Small intestine (tissue), 7 donors: ENCODE data around the gene SLC25A45. TPM values are rescaled to one million over a fixed set of nuclear protein-coding genes. Genes with fewer than 3 reads are reported as not detected.

Experiments
- DNase-seq, 2 donors: peaks; one replicate each; pipeline versions ENCODE4 v3.0.0 to v3.0.0-alpha.2; 2013
- FAIRE-seq: peaks from 2 replicates; lab custom pipeline; 2012; peaks lifted over from hg19 to GRCh38; lab: Jason Lieb, UNC
- H3K27ac ChIP-seq, 3 donors: one replicate each; pipeline ENCODE4 v1.5.1; 2013; ENCODE audit warnings: low read length in 2 of 3, mild to moderate bottlenecking in 2 of 3, control low read depth in 1 of 3, inconsistent platforms in 1 of 3, low read depth in 1 of 3, moderate library complexity in 1 of 3
- H3K27me3 ChIP-seq, 3 donors: one replicate each; pipeline ENCODE4 v1.6.1; 2013; ENCODE audit warnings: low read length in 3 of 3, inconsistent platforms in 1 of 3; ENCODE audit not compliant: control insufficient read depth in 3 of 3, insufficient read depth in 3 of 3
- H3K36me3 ChIP-seq, 3 donors: one replicate each; pipeline ENCODE4 v1.6.1; 2013; ENCODE audit warnings: low read length in 3 of 3, inconsistent platforms in 1 of 3, low read depth in 1 of 3, mild to moderate bottlenecking in 1 of 3, moderate library complexity in 1 of 3; ENCODE audit not compliant: control insufficient read depth in 3 of 3, insufficient read depth in 2 of 3
- H3K4me1 ChIP-seq, 3 donors: one replicate each; pipeline ENCODE4 v1.6.1; 2013; ENCODE audit warnings: low read length in 2 of 3, inconsistent platforms in 1 of 3, low read depth in 1 of 3, mild to moderate bottlenecking in 1 of 3, moderate library complexity in 1 of 3; ENCODE audit not compliant: control insufficient read depth in 3 of 3, insufficient read depth in 2 of 3
- H3K4me3 ChIP-seq, 3 donors: one replicate each; pipeline ENCODE4 v1.5.1; 2013; ENCODE audit warnings: low read length in 3 of 3, control low read depth in 1 of 3, inconsistent platforms in 1 of 3, low read depth in 1 of 3, mild to moderate bottlenecking in 1 of 3, moderate library complexity in 1 of 3
- H3K9me3 ChIP-seq, 2 donors: one replicate each; pipeline ENCODE4 v1.6.1; 2013; ENCODE audit warnings: low read depth in 1 of 2, low read length in 1 of 2; ENCODE audit not compliant: control insufficient read depth in 2 of 2, insufficient read depth in 1 of 2
- WGBS, 3 donors: extraction: QIAGEN DNeasy Blood & Tissue Kit; methylation state at CpG; one replicate each; pipeline ENCODE4 v1.1.7; 2013; 5-methylcytosine and 5-hydroxymethylcytosine counted together
- polyA plus RNA-seq, 4 donors: library from polyadenylated mRNA; stranded (reverse) in 3 of 4; unstranded in 1 of 4; fragments of 200-250 nt in 3 of 4; fragments of 120-200 nt in 1 of 4; gene quantifications; one replicate each; pipeline versions ENCODE4 v1.2.1 to v1.2.3, GENCODE V29; 2013
- donor health status: healthy with polysubstance abuse.
- donor health status: control.
- donor health status: control.
- donor health status: Bipolar disorder and iron deficiency.
- donor health status: healthy.

Gene SLC25A45
- polyA plus RNA-seq, 4 donors = 13.9 to 35.4 (median 22.1) TPM

DNA sequence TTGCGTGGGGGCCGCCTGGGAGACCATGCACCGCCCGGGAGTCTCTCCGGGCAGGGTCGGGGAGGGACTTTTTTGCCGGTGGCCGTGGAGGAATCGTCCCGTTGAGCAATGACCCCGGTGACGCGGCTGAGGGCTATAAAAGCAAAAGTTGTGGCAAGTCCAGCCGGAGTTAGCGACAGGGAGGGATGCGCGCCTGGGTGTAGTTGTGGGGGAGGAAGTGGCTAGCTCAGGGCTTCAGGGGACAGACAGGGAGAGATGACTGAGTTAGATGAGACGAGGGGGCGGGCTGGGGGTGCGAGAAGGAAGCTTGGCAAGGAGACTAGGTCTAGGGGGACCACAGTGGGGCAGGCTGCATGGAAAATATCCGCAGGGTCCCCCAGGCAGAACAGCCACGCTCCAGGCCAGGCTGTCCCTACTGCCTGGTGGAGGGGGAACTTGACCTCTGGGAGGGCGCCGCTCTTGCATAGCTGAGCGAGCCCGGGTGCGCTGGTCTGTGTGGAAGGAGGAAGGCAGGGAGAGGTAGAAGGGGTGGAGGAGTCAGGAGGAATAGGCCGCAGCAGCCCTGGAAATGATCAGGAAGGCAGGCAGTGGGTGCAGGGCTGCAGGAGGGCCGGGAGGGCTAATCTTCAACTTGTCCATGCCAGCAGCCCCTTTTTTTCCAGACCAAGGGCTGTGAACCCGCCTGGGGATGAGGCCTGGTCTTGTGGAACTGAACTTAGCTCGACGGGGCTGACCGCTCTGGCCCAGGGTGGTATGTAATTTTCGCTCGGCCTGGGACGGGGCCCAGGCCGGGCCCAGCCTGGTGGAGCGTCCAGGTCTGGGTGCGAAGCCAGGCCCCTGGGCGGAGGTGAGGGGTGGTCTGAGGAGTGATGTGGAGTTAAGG is 40.4 kb upstream of the SLC25A45 start, which contains the start of gene NEAT1:
TSS of gene NEAT1 (plus strand) at position 166 of the 883 bp plus-strand sequence.
- peaks cover 0 to 25% (median 9%) of the 10 kb centered on the region in 3 donors for H3K36me3 ChIP-seq
- FAIRE-seq = no peak
- 0 to 3% (median 2%) methylated on average over 38 to 40 of the region's 40 CpGs for WGBS, 3 donors
- H3K4me3 ChIP-seq = peak within 1 kb of the TSS; percentile 71 to 90 (median 73)
- no peaks in the 10 kb centered on the region for H3K27me3 ChIP-seq
- no peaks in the 10 kb centered on the region for H3K9me3 ChIP-seq
- H3K27ac ChIP-seq = peak within 1 kb of the TSS; percentile 100
- DNase-seq = peak; percentile 92 to 96
- H3K4me1 ChIP-seq = peaks cover 2 to 53% (median 4%) of the 10 kb centered on the region in 3 donors

DNA sequence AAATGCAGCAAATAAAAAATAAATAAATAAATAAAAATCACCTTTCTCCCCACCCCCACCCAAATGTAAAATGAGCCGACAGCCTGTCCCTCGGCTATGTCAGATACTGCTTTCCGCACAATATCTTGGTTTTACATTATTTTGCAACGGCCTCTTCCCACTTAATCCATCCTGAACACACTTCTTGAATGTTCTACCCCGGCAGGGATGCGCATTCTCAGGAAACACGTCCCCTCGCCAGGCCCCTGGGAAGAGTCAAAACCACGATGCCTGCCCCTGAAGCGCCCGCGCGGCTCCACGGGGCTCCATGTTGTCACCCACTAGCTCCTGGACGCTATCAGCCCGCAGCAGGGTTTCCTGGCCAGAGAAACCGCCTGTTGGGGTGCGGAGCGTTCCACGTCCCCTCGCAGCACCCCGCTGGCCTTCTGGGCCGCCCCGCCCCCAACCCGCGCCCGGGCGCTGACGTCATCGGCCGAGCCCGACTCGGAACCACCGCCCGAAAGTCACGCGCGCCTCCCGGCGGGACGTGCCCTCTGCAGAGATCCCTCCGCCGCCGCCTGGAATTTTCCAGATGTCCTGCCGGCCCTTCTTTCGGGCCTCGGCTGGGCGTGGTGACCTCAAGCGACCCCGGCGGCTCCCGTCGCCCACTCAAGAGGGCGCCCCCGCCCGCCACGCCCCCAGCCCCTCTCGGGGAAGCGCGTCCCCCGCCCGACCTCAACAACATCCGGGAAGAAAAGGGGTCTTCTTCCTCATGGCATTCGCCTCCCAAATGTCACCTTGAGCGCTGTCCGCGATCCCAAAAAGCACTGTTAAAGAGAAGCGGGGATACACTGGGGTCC is 39.6 kb upstream of the SLC25A45 start:
- Histone ChIP-seq H3K27ac (peak overlapping the region; percentile 100), H3K36me3 (peaks cover 0 to 20% (median 9%) of the 10 kb centered on the region in 3 donors), H3K4me1 (peaks cover 4 to 59% (median 6%) of the 10 kb centered on the region in 3 donors), H3K9me3 (no peaks in the 10 kb centered on the region), H3K4me3 (peak overlapping the region; percentile 71 to 90 (median 73)), H3K27me3 (no peaks in the 10 kb centered on the region)
- peak; percentile 92 to 98 for DNase-seq
- 0 to 1% (median 0%) methylated on average over 49 to 68 of the region's 68 CpGs for WGBS, 3 donors
- no peak for FAIRE-seq

DNA sequence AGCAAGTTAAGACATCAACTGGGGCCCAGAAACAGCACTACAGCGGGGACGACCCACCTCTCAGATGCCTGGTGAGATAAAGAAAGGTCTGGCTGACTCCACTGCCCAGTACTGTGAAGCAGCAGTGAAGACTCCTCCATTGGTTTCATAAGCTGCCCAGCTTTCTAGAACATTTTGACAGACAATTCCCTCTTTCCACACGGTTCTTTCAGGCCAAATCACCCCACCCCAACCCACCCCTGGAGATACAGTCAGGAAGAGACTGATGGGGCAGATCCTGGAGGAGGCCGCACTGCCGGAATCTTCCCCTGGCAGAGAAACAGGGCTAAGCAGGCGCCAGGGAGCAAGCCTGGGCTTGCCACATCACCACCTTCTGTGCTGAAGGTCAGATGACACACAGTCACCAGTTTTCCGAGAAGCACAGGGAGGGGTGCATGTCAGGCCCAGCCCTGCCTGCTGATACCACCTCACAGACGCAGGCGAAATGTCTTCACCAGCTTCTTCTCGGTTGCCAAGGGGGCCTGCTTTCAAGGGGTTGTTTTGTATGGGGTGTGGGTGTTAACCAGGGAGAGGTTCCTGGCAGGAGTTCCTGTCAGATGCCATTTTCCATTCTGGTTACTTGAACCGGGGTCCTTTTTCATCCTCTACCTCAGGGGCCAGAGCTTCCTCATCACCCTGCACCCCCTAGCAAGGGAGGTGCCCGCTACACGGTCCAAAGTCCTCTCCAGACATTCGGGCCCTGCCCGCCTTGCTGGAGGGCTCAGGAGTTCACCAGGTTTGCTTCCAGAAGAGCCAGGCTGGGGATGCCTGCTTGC is 38.7 kb upstream of the SLC25A45 start:
- Histone ChIP-seq H3K36me3 (peaks cover 0 to 18% (median 9%) of the 10 kb centered on the region in 3 donors), H3K4me1 (peaks cover 6 to 61% (median 8%) of the 10 kb centered on the region in 3 donors), H3K27me3 (no peaks in the 10 kb centered on the region), H3K27ac (peak overlapping the region; percentile 100), H3K9me3 (no peaks in the 10 kb centered on the region), H3K4me3 (peak overlapping the region; percentile 71 to 90 (median 73))
- FAIRE-seq = no peak
- peak; percentile 98 for DNase-seq
- WGBS, 3 donors = 1 to 4% (median 2%) methylated on average over 15 of the region's 15 CpGs

DNA sequence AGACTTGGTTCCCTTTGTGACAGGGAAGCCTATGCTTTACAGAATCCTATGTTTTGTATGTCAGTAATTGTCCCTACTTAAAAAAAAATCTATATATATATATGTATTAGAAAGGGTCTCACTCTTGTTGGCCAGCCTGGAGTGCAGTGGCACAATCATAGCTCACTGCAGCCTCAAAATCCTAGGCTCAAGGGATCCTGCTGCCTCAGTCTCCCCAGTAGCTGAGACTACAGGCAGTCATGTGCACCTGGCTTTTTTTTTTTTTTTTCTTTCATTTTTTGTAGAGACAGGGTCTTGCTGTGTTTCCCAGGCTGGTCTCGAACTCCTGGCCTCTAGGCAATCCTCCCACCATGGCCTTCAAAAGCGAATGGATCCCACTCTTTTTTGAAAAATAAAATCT is 38.1 kb upstream of the SLC25A45 start:
- DNase-seq = no peak
- Histone ChIP-seq H3K27me3 (no peaks in the 10 kb centered on the region), H3K4me1 (peaks cover 6 to 68% (median 11%) of the 10 kb centered on the region in 3 donors), H3K4me3 (peak overlapping the region in 2 of 3 donors; percentile 31 to 38), H3K27ac (peak overlapping the region; percentile 100), H3K36me3 (peaks cover 0 to 20% (median 9%) of the 10 kb centered on the region in 3 donors), H3K9me3 (no peaks in the 10 kb centered on the region)
- 56 to 67% (median 61%) methylated on average over 2 of the region's 2 CpGs for WGBS, 3 donors
- FAIRE-seq = no peak

DNA sequence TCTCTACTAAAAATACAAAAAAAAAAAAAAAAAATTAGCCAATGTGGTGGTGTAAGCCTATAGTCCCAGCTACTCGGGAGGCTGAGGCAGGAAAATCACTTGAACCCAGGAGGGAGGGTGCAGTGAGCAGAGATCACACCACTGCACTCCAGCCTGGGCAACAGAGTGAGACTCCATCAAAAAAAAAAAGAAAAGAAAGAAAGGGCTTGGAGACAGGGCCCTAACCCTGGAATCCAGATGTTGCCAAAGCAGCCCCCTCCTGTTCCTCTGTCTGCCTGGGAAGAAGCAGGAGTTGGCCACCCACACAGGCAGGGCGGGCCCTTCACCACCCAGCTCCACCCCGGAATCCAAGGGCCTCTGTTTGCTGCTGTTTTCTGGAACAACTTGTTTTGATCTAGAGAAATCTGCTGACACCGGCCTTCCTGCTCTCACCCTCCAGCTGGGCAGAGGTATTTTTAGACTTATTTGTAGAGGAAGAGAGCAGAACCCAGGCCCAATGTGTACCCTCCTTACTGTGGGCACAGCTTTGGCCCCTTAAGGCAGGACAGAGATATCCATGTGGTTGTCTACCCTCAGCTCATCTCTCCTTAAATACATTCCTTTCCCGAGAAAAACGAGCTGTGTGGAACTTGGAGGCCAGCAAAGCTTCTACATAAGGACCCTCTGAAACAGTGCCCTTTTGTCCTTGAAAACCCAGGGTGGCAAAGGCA is 37.5 kb upstream of the SLC25A45 start:
- peaks cover 0 to 22% (median 6%) of the 10 kb centered on the region in 3 donors for H3K36me3 ChIP-seq
- 0 to 1% (median 0%) methylated on average over 6 of the region's 6 CpGs for WGBS, 3 donors
- H3K27ac ChIP-seq = peak overlapping the region; percentile 100
- H3K4me1 ChIP-seq = peaks cover 6 to 73% (median 11%) of the 10 kb centered on the region in 3 donors
- DNase-seq (peak; percentile 92 to 97), FAIRE-seq (no peak)
- H3K4me3 ChIP-seq = peak overlapping the region in 2 of 3 donors; percentile 31 to 38
- H3K27me3 ChIP-seq = no peaks in the 10 kb centered on the region
- H3K9me3 ChIP-seq = no peaks in the 10 kb centered on the region

DNA sequence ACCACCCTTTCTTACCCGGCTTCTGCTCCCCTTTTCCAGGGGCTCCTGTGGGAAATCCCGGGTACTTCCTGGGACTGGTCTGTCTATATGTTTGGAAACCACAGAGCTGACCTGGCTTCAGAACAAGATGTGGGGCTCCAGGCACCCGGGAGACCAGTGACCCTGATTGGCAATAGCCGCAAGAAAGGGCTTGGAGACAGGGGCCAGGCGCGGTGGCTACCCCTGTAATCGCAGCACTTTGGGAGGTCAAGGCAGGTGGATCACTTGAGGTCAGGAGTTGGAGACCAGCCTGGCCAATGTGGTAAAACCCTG is 37.0 kb upstream of the SLC25A45 start:
- no peak for DNase-seq
- peak overlapping the region; percentile 12 to 47 (median 37) for H3K4me3 ChIP-seq
- peak overlapping the region; percentile 100 for H3K27ac ChIP-seq
- H3K36me3 ChIP-seq = peaks cover 0 to 19% (median 4%) of the 10 kb centered on the region in 3 donors
- FAIRE-seq = no peak
- peaks cover 6 to 74% (median 11%) of the 10 kb centered on the region in 3 donors for H3K4me1 ChIP-seq
- 16 to 23% (median 21%) methylated on average over 7 of the region's 7 CpGs for WGBS, 3 donors
- no peaks in the 10 kb centered on the region for H3K9me3 ChIP-seq
- H3K27me3 ChIP-seq = no peaks in the 10 kb centered on the region

DNA sequence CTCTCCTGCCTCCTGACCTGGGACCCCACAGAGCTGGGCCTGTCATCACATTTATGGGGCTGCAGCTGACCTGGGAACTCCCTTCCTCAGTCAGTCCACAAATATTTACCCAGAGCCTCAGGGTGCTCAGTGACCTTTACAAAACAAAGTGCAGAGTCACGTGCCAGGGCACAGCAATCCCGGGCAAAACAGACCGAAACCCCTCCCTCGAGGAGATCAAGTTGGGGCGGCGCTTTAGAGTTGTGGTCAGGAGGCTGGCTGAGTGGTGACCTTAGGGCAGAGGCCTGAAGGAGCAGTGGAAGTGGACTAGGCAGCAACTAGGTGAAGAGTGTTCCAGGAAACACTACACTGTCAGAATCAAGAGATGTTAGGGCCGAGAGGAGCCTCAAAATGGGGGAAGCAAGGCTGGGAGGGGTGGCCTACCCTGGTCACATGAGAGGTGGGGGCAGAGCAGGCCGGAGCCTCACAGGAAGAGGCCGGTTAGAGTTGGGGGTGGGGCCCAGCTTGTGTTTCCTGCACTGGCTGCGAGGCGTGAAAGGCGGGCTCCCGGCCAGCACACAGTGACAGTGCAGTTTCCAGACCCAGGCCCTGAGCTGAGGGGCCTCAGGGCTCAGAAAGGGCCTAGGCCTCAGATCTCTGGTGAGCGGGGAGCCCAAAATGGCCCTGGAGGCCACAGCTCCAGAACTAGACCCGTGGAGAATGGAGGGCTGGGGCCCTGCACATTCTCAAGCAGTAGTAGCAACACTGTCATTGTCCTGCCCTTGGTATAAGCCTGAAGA is 36.4 kb upstream of the SLC25A45 start:
- Histone ChIP-seq H3K36me3 (peaks cover 0 to 18% (median 1%) of the 10 kb centered on the region in 3 donors), H3K27ac (peak overlapping the region; percentile 100), H3K9me3 (no peaks in the 10 kb centered on the region), H3K27me3 (no peaks in the 10 kb centered on the region), H3K4me3 (peak overlapping the region; percentile 12 to 47 (median 37)), H3K4me1 (peaks cover 6 to 74% (median 11%) of the 10 kb centered on the region in 3 donors)
- FAIRE-seq (no peak), DNase-seq (peak; percentile 95 to 96)
- WGBS, 3 donors = 0 to 1% (median 1%) methylated on average over 15 of the region's 15 CpGs
